Central memory CD8-positive, alpha-beta T cell (primary cell): ENCODE results near the gene APBB2.
"Not testable (repeated sequence)": the region's sequence is repeated elsewhere in the genome, so short reads cannot be mapped to it uniquely, and the experiment has no call there.

Source experiments
- ATAC-seq: fragments of 150-1000 bp; cut with Tn5 transposase; replicated peaks from 2 replicates; pipeline ENCODE4 v1.10.0; 2022; ENCODE audit warnings: mild to moderate bottlenecking, moderate FRiP score, moderate number of reproducible peaks; ENCODE audit not compliant: poor library complexity, severe bottlenecking; ENCODE audit errors: extremely low read depth
- DNase-seq, 2 donors: peaks; one replicate each; pipeline ENCODE4 v3.0.0; 2021; ENCODE audit warnings: low spot score in 2 of 2
- H3K27ac Mint-ChIP-seq: one replicate; pipeline ENCODE4 v1.8.0; 2022; ENCODE audit warnings: low read depth, mild to moderate bottlenecking, moderate library complexity, mixed read lengths
- H3K27me3 Mint-ChIP-seq: one replicate; pipeline ENCODE4 v1.8.0; 2022; ENCODE audit warnings: mixed read lengths
- H3K36me3 Mint-ChIP-seq: one replicate; pipeline ENCODE4 v1.8.0; 2022; ENCODE audit warnings: mild to moderate bottlenecking, moderate library complexity, mixed read lengths; ENCODE audit not compliant: insufficient read depth
- H3K4me1 Mint-ChIP-seq: one replicate; pipeline ENCODE4 v1.8.0; 2022; ENCODE audit warnings: mixed read lengths
- H3K4me3 Mint-ChIP-seq: one replicate; pipeline ENCODE4 v1.8.0; 2022; ENCODE audit warnings: mild to moderate bottlenecking, moderate library complexity, mixed read lengths
- H3K9me3 Mint-ChIP-seq: one replicate; pipeline ENCODE4 v1.8.0; 2022; ENCODE audit warnings: mixed read lengths

The APBB2 gene

GRCh38 chr4:41065434-41066006 lies 148.8 kb downstream of the APBB2 start:
- no peaks in the 10 kb centered on the region for H3K27me3 Mint-ChIP-seq
- no peaks in the 10 kb centered on the region for H3K36me3 Mint-ChIP-seq
- H3K4me1 Mint-ChIP-seq: no peaks in the 10 kb centered on the region
- H3K4me3 Mint-ChIP-seq: no peak overlapping the region
- ATAC-seq: no peak
- no peak for DNase-seq
- no peaks in the 10 kb centered on the region for H3K9me3 Mint-ChIP-seq
- no peak overlapping the region for H3K27ac Mint-ChIP-seq

GRCh38 chr4:41064953-41065352 lies 149.4 kb downstream of the APBB2 start:
- Mint-ChIP-seq H3K4me3 (no peak overlapping the region), H3K4me1 (no peaks in the 10 kb centered on the region), H3K27me3 (no peaks in the 10 kb centered on the region), H3K9me3 (no peaks in the 10 kb centered on the region), H3K36me3 (no peaks in the 10 kb centered on the region), H3K27ac (no peak overlapping the region)
- DNase-seq: no peak
- no peak for ATAC-seq

GRCh38 chr4:41061482-41062185 lies 152.7 kb downstream of the APBB2 start:
- Mint-ChIP-seq H3K4me3 (no peak overlapping the region), H3K9me3 (no peaks in the 10 kb centered on the region)

GRCh38 chr4:41060352-41061334 lies 153.7 kb downstream of the APBB2 start:
- Mint-ChIP-seq H3K27ac (no peak overlapping the region), H3K9me3 (peaks cover under 1% of the 10 kb centered on the region), H3K4me3 (no peak overlapping the region), H3K4me1 (no peaks in the 10 kb centered on the region), H3K36me3 (no peaks in the 10 kb centered on the region), H3K27me3 (peaks cover 3% of the 10 kb centered on the region)
- ATAC-seq (no peak), DNase-seq (no peak)

More at GRCh38 chr4:41061482-41062185, 152.7 kb downstream of the APBB2 start:
- Mint-ChIP-seq H3K36me3 (no peaks in the 10 kb centered on the region), H3K4me1 (no peaks in the 10 kb centered on the region), H3K27ac (no peak overlapping the region), H3K27me3 (no peaks in the 10 kb centered on the region)
- DNase-seq (no peak), ATAC-seq (no peak)

GRCh38 chr4:41059411-41059810 lies 154.9 kb downstream of the APBB2 start:
- not testable (repeated sequence) for H3K36me3 Mint-ChIP-seq, H3K27ac Mint-ChIP-seq, H3K4me1 Mint-ChIP-seq, H3K9me3 Mint-ChIP-seq, H3K4me3 Mint-ChIP-seq, DNase-seq, ATAC-seq
- peaks cover 14% of the 10 kb centered on the region for H3K27me3 Mint-ChIP-seq

GRCh38 chr4:41058426-41058825 lies 155.9 kb downstream of the APBB2 start:
- no peaks in the 10 kb centered on the region for H3K4me1 Mint-ChIP-seq
- H3K36me3 Mint-ChIP-seq: no peaks in the 10 kb centered on the region
- DNase-seq: no peak
- H3K9me3 Mint-ChIP-seq: peaks cover 9% of the 10 kb centered on the region
- no peak overlapping the region for H3K4me3 Mint-ChIP-seq
- no peak for ATAC-seq
- no peak overlapping the region for H3K27ac Mint-ChIP-seq
- H3K27me3 Mint-ChIP-seq: peaks cover 14% of the 10 kb centered on the region

GRCh38 chr4:41057467-41057866 lies 156.9 kb downstream of the APBB2 start:
- ATAC-seq (no peak), DNase-seq (no peak)
- Mint-ChIP-seq H3K27ac (no peak overlapping the region), H3K4me3 (no peak overlapping the region), H3K27me3 (peaks cover 14% of the 10 kb centered on the region), H3K4me1 (no peaks in the 10 kb centered on the region), H3K9me3 (peaks cover 9% of the 10 kb centered on the region), H3K36me3 (no peaks in the 10 kb centered on the region)

- ATAC-seq: no peak
- Mint-ChIP-seq H3K27ac (no peak overlapping the region), H3K36me3 (peaks cover 1% of the 10 kb centered on the region), H3K4me1 (no peaks in the 10 kb centered on the region), H3K9me3 (peaks cover 9% of the 10 kb centered on the region), H3K4me3 (no peak overlapping the region), H3K27me3 (peaks cover 23% of the 10 kb centered on the region)
- DNase-seq: no peak
These were observed 162.1 kb downstream of the APBB2 start for GRCh38 chr4:41052287-41052686.

- no peak for DNase-seq
- ATAC-seq: no peak
- Mint-ChIP-seq H3K36me3 (peaks cover 1% of the 10 kb centered on the region), H3K9me3 (peaks cover 9% of the 10 kb centered on the region), H3K27me3 (peaks cover 23% of the 10 kb centered on the region), H3K4me1 (no peaks in the 10 kb centered on the region), H3K4me3 (no peak overlapping the region), H3K27ac (no peak overlapping the region)
These were observed 163.2 kb downstream of the APBB2 start for GRCh38 chr4:41050880-41051775.

GRCh38 chr4:41050116-41050515 lies 164.2 kb downstream of the APBB2 start:
- no peak overlapping the region for H3K27ac Mint-ChIP-seq
- DNase-seq (no peak), ATAC-seq (no peak)
- peaks cover 3% of the 10 kb centered on the region for H3K9me3 Mint-ChIP-seq
- peaks cover 14% of the 10 kb centered on the region for H3K27me3 Mint-ChIP-seq
- no peak overlapping the region for H3K4me3 Mint-ChIP-seq
- peaks cover 1% of the 10 kb centered on the region for H3K36me3 Mint-ChIP-seq
- H3K4me1 Mint-ChIP-seq: no peaks in the 10 kb centered on the region

GRCh38 chr4:41049176-41049575 lies 165.2 kb downstream of the APBB2 start:
- not testable (repeated sequence) for H3K9me3 Mint-ChIP-seq, ATAC-seq, H3K4me1 Mint-ChIP-seq, H3K27ac Mint-ChIP-seq, H3K27me3 Mint-ChIP-seq, H3K4me3 Mint-ChIP-seq, DNase-seq, H3K36me3 Mint-ChIP-seq

- H3K27me3 Mint-ChIP-seq: no peaks in the 10 kb centered on the region
- no peak for DNase-seq
- ATAC-seq: no peak
- peaks cover 8% of the 10 kb centered on the region for H3K9me3 Mint-ChIP-seq
- H3K4me3 Mint-ChIP-seq: no peak overlapping the region
- H3K27ac Mint-ChIP-seq: no peak overlapping the region
- no peaks in the 10 kb centered on the region for H3K4me1 Mint-ChIP-seq
- no peaks in the 10 kb centered on the region for H3K36me3 Mint-ChIP-seq
These were observed 169.6 kb downstream of the APBB2 start for GRCh38 chr4:41044791-41045190.
